Heart right ventricle (tissue), 16 donors: Measurements from ENCODE around the gene COG5. TPM values are rescaled to one million over a fixed set of nuclear protein-coding genes. Genes with fewer than 3 reads are reported as not detected.

Experiments
- ATAC-seq, 8 donors: fragments of 200-7000 bp; cut with Tn5 transposase; one replicate each; pipeline ENCODE4 v1.9.1; 2020; ENCODE audit warnings: mild to moderate bottlenecking in 8 of 8, moderate library complexity in 8 of 8, moderate number of reproducible peaks in 1 of 8
- DNase-seq, 2 donors: peaks; one replicate each; pipeline ENCODE4 v3.0.0-alpha.2; 2020
- H3K27ac ChIP-seq, 10 donors: fragments of 200-600 bp; sonication (generic) in 2 of 10; one replicate each; pipeline versions ENCODE4 v1.5.0 to v1.8.0; 2020 to 2022; ENCODE audit warnings: mild to moderate bottlenecking in 3 of 10
- H3K27me3 ChIP-seq, 7 donors: fragments of 200-600 bp; one replicate each; pipeline ENCODE4 v1.8.0; 2021 to 2022; ENCODE audit warnings: mild to moderate bottlenecking in 2 of 7
- H3K36me3 ChIP-seq, 9 donors: fragments of 200-600 bp; sonication (generic) in 1 of 9; one replicate each; pipeline versions ENCODE4 v1.5.0 to v1.8.0; 2020 to 2022; ENCODE audit warnings: mild to moderate bottlenecking in 2 of 9
- H3K4me1 ChIP-seq, 9 donors: fragments of 200-600 bp; sonication (generic) in 1 of 9; one replicate each; pipeline versions ENCODE4 v1.5.0 to v1.8.0; 2020 to 2022; ENCODE audit warnings: mild to moderate bottlenecking in 4 of 9
- H3K4me3 ChIP-seq, 10 donors: fragments of 200-600 bp; sonication (generic) in 2 of 10; one replicate each; pipeline versions ENCODE4 v1.5.0 to v1.8.0; 2020 to 2022; ENCODE audit warnings: mild to moderate bottlenecking in 7 of 10, moderate library complexity in 2 of 10
- H3K9me3 ChIP-seq, 11 donors: fragments of 200-600 bp in 10 of 11; sonication (generic) in 2 of 11; one replicate each; pipeline versions ENCODE4 v1.5.0 to v1.8.0; 2013 to 2022; ENCODE audit warnings: mild to moderate bottlenecking in 2 of 11, control low read depth in 1 of 11, moderate library complexity in 1 of 11
- WGBS, 2 donors: extraction: QIAGEN DNeasy Blood & Tissue Kit; methylation state at CpG; one replicate each; pipeline ENCODE4 v1.1.7; 2013; ENCODE audit warnings: inconsistent platforms in 1 of 2; 5-methylcytosine and 5-hydroxymethylcytosine counted together
- intact Hi-C, 10 donors: fragments of 100-400 bp; cut with DNase I; formaldehyde crosslinking; loops; one replicate each; pipeline versions ENCODE4 v1.11.1 to v1.14.2; 2022
- polyA plus RNA-seq, 2 donors: library from polyadenylated mRNA; stranded (reverse); fragments of 200-250 nt; gene quantifications; one replicate each; pipeline ENCODE4 v1.2.3, GENCODE V29; 2013
- total RNA-seq, 10 donors: library from RNA; stranded (reverse); fragmentation: NEBNext Ultra II Directional in 3 of 10; extraction: Animal tissue kit (Norgen Biotek cat#: 25700) in 3 of 10; gene quantifications; one replicate each; pipeline versions ENCODE4 v1.2.1 to v1.2.4, GENCODE V29; 2021 to 2023
- TF ChIP-seq, protein P1 (sequence below), 9 donors: fragments of 200-600 bp; sonication (generic) in 2 of 9; IDR thresholded peaks; one replicate each; pipeline versions ENCODE4 v1.5.0 to v1.8.0; 2021 to 2022; ENCODE audit warnings: antibody characterized with exemption in 9 of 9, mild to moderate bottlenecking in 5 of 9, moderate library complexity in 1 of 9
- donor health status: Arrhythmogenic right ventricular cardiomyopathy.
- donor health status: ischemic (EF 13 %, LVEDD 7.1; RV severe dilation, severe dysfunction).
- donor health status: healthy with polysubstance abuse.
- donor health status: DM: no; HTN: yes; CAD: no.
- donor health status: DM: no; HTN: no; CAD: no.
- donor health status: ischemic (EF 25% LVEDD 6.9; RV normal size, moderate dysfunction).
- donor health status: ischemic (EF 25% LVEDD 5.7; RV mildly dilated, moderate dysfunction).
- donor health status: healthy.
- donor health status: DM: yes; HTN: yes; CAD: no.
- donor health status: Ischemic cardiomyopathy.
- donor health status: ischemic (EF 35%, LVEDD 5.7; RV mildly dilated, moderate dysfunction).
- donor health status: nonischemic (EF 11% LVEDD 7.7; RV severe dilation, severe dysfunction).
- donor health status: DM: yes; HTN: yes; CAD: no.
- donor health status: PGD.
- donor health status: ischemic (EF 29% LVEDD 5.4; RV normal size, mild dysfunction).
- donor health status: nonischemic (EF 23%, LVEDD 6.1; RV moderate dilation, normal function).

The COG5 gene
- total and polyA plus RNA-seq, 12 donors = 8.4 to 65.8 (median 52.2) TPM

DNA sequence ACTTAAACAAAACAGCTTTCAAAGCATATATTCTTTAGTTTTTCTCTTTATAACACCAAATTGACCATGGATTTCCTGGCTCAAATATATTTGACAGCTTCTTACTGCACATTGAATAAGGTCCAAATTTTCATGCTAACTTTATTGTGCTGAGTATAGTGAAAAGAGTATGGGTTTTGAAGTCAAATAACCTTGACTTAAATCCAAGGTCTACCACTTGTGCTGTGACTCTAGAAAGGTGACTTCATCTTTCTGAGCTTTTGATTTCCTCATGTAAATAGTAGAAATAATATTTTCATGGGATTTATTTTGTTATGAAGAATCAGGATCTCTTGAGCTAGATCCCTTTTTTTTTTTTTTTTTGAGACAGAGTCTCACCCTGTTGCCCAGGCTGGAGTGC, 233.2 kb downstream of the COG5 start:
- Histone ChIP-seq H3K4me3 (no peak overlapping the region), H3K36me3 (peaks cover 0 to 26% (median 0%) of the 10 kb centered on the region in 9 donors), H3K27me3 (no peaks in the 10 kb centered on the region), H3K9me3 (peaks cover 0 to 8% (median 0%) of the 10 kb centered on the region in 11 donors), H3K27ac (no peak overlapping the region), H3K4me1 (peaks cover 0 to 16% (median 10%) of the 10 kb centered on the region in 9 donors)
- no peak for DNase-seq
- intact Hi-C loops = no loop called here
- no peak for ATAC-seq
- TF ChIP-seq, protein P1, sequence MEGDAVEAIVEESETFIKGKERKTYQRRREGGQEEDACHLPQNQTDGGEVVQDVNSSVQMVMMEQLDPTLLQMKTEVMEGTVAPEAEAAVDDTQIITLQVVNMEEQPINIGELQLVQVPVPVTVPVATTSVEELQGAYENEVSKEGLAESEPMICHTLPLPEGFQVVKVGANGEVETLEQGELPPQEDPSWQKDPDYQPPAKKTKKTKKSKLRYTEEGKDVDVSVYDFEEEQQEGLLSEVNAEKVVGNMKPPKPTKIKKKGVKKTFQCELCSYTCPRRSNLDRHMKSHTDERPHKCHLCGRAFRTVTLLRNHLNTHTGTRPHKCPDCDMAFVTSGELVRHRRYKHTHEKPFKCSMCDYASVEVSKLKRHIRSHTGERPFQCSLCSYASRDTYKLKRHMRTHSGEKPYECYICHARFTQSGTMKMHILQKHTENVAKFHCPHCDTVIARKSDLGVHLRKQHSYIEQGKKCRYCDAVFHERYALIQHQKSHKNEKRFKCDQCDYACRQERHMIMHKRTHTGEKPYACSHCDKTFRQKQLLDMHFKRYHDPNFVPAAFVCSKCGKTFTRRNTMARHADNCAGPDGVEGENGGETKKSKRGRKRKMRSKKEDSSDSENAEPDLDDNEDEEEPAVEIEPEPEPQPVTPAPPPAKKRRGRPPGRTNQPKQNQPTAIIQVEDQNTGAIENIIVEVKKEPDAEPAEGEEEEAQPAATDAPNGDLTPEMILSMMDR (IDR thresholded peaks at IDR 0.05) = no peak

DNA sequence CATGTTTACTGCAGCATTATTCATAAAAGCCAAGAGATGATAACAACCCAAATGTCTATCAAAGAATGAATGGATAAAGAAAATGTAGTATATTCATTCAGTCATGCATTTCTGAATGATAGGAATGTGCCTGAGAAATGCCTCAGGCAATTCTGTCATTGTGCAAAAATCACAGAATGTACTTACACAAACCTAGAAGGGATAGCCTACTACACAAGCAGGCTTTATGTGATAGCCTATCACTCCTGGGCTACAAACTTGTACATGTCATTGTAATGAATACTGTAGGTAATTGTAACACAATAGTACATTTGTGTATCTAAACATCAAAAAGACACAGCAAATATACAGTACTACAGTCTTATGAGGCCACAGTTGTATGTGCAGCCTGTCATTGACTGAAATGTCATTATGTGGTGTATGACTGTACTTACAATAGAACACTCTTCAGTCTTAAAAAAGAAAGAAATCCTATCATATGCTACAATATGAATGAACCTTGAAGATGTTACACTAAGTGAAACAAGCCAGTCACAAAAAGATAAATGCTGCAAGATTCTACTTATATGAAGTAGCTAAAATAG, 235.6 kb downstream of the COG5 start:
- peaks cover 0 to 8% (median 0%) of the 10 kb centered on the region in 11 donors for H3K9me3 ChIP-seq
- peaks cover 0 to 9% (median 6%) of the 10 kb centered on the region in 9 donors for H3K4me1 ChIP-seq
- ATAC-seq = no peak
- H3K27ac ChIP-seq = no peak overlapping the region
- H3K36me3 ChIP-seq = peaks cover 0 to 42% (median 9%) of the 10 kb centered on the region in 9 donors
- DNase-seq = no peak
- intact Hi-C loops = no loop called here
- TF ChIP-seq, protein P1 (IDR thresholded peaks at IDR 0.05) = no peak
- no peak overlapping the region for H3K4me3 ChIP-seq
- H3K27me3 ChIP-seq = no peaks in the 10 kb centered on the region

GRCh38 chr7:107326061-107326460, 237.7 kb downstream of the COG5 start:
- Histone ChIP-seq H3K4me3 (no peak overlapping the region), H3K27me3 (no peaks in the 10 kb centered on the region), H3K36me3 (peaks cover 0 to 56% (median 12%) of the 10 kb centered on the region in 9 donors), H3K27ac (no peak overlapping the region), H3K9me3 (peaks cover 0 to 8% (median 0%) of the 10 kb centered on the region in 11 donors), H3K4me1 (no peaks in the 10 kb centered on the region)
- ATAC-seq (no peak), DNase-seq (no peak)
- intact Hi-C loops = no loop called here
- 85 to 90% methylated on average over 3 of the region's 3 CpGs for WGBS, 2 donors
- TF ChIP-seq, protein P1 (IDR thresholded peaks at IDR 0.05) = no peak

DNA sequence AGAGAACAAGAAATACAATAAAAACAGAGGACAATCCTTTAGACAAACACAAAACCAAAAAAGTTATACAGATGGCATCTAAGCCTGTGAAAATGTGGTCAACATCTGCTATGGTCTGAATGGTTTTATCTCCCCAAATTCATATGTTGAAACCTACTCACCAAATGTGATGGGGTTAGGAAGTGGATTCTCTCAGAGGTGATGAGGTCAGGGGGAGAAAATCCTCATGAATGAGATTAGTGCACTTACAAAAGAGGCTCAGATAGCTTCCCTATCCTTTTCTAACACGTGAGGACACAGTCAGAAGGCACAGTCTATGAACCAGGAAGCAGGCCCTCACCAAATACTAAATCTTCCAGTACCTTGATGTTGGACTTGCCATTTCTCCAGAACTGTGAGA, 241.7 kb downstream of the COG5 start:
- no peak for ATAC-seq
- TF ChIP-seq, protein P1 (IDR thresholded peaks at IDR 0.05) = no peak
- WGBS, 2 donors = 67 to 76% methylated on average over 1 of the region's 1 CpG
- no peak for DNase-seq
- no peak overlapping the region for H3K27ac ChIP-seq
- no peaks in the 10 kb centered on the region for H3K27me3 ChIP-seq
- no peaks in the 10 kb centered on the region for H3K4me1 ChIP-seq
- intact Hi-C loops = no loop called here
- H3K4me3 ChIP-seq = no peak overlapping the region
- peaks cover 0 to 5% (median 0%) of the 10 kb centered on the region in 11 donors for H3K9me3 ChIP-seq
- peaks cover 0 to 33% (median 6%) of the 10 kb centered on the region in 9 donors for H3K36me3 ChIP-seq
